WI38 (cell line): ENCODE data around the gene HBEGF.
A peak's percentile ranks its signal among the peaks of the same experiment; 100 is the strongest.

Experiments used
- H3K4me3 ChIP-seq: 2 replicates; pipeline ENCODE4 v1.5.1; 2011; ENCODE audit warnings: low read depth, mild to moderate bottlenecking, control low read depth, low read length
- CTCF ChIP-seq: IDR thresholded peaks from 2 replicates; pipeline ENCODE4 v1.5.1; 2012; ENCODE audit warnings: low read depth, mild to moderate bottlenecking, control low read depth, low read length

HBEGF gene

DNA sequence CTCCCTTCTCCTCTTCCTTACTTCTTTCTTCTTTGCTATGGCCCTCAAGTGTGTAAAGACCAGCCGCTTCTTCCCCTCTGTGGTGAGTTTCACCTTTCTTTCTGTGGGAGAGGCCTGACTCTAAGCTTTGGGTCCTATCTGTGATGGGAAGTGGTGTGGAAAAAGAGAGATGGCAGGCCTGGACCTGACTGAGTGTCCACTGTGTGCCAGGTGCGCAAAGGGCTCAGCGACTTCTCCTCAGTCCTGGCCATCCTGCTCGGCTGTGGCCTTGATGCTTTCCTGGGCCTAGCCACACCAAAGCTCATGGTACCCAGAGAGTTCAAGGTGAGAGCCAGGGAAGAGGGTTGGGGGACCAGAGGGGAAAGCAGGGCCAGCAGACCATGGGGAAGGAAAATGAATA lies 19.5 kb upstream of the HBEGF start:
- TF ChIP-seq CTCF: no peak

DNA sequence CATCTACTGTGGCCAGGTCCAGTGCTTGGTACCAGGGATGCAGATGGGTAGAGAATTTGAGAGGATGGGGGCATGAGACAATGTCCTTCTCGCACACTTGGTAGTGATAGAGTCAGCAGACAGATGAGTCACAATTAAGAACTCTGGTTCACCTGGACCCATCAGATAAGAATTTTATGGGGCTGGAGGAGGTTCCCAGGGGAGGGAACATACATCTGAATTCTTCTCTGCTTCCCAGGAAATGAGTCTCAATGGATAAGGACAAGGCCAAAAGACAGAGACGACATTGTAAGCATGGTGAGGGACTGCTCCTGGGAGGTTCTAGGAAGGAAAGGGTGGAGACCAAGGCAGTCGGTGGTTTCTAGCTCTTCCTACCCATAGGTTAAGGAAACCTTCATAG lies 18.9 kb upstream of the HBEGF start:
- no peak for TF ChIP-seq CTCF
- no peak overlapping the region for H3K4me3 ChIP-seq

More for the DNA sequence above, 19.5 kb upstream of the HBEGF start:
- H3K4me3 ChIP-seq: no peak overlapping the region

DNA sequence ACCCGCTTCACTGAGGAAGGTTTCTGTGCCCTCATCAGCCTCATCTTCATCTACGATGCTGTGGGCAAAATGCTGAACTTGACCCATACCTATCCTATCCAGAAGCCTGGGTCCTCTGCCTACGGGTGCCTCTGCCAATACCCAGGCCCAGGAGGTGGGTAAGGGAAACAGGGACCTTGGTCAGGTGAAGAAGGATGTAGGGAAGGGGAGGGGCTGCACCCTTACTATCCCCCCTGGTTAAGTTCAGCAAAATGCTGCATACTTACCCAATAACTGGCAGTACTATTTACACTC lies 18.0 kb upstream of the HBEGF start:
- TF ChIP-seq CTCF: no peak
- no peak overlapping the region for H3K4me3 ChIP-seq

GRCh38 chr5:140363631-140364471 lies 17.4 kb upstream of the HBEGF start:
- H3K4me3 ChIP-seq: no peak overlapping the region
- TF ChIP-seq CTCF: no peak

DNA sequence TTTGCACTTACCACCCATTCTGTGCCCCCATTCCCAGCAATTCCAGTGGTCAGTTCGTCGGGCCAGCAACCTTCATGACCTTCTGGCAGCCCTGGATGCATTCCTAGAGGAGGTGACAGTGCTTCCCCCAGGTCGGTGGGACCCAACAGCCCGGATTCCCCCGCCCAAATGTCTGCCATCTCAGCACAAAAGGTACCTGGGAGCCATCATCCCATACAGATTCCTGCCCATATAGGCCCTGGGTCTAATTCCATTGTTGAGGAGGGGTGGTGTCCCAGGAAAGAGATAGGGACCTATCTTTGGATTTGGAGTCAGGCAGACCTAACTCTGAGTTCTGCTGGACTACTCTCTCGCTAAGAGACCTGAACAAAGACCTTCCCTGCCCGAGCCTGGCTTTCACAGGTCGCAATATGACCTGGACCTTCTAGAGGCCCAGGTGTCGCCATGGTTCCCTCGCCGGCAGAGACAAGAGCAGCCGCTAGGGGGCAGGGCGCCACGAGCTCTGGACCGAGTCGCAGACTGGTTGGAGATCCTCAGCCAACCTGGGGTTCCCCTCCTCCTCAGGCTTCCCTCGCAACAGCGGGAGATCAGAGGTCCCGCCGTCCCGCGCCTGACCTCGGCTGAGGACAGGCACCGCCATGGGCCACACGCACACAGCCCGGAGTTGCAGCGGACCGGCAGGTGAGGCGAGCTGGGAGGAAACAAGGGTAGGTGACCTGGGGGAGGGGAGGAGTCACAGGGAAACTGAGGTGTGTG lies 16.6 kb upstream of the HBEGF start:
- H3K4me3 ChIP-seq: no peak overlapping the region

DNA sequence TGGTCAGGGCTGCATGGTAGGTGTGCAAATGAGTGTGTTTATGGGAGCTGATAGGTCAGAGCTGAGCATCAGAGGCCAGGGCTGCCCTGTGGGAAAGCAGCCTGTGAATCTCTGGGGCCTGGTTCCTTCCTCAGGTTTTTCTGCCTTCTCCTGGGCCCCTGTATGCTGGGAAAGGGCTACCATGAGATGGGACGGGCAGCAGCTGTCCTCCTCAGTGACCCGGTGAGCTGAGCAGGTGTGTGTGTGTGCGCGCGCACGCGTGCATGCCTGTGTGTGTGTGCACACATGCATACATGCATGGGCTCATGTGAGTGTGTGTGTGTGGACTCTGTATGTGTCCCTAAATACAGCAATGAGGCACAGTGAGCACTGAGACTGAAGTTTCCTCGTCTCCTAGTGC lies 15.9 kb upstream of the HBEGF start:
- TF ChIP-seq CTCF: no peak
- no peak overlapping the region for H3K4me3 ChIP-seq

More for the DNA sequence above, 16.6 kb upstream of the HBEGF start:
- peak; percentile 88 for TF ChIP-seq CTCF

- no peak overlapping the region for H3K4me3 ChIP-seq
- TF ChIP-seq CTCF: no peak
Observed at GRCh38 chr5:140361901-140362300, 15.5 kb upstream of the HBEGF start.
